K562 (cell line): ENCODE results near the gene PPP4C.

Source experiments
- CREB1 ChIP-seq, 2 experiments: sonication (generic) in 1 of 2; formaldehyde crosslinking in 1 of 2; IDR thresholded peaks; 2 replicates each; pipeline versions ENCODE4 v1.6.1 to v1.8.0; 2012 to 2022; ENCODE audit warnings: inconsistent platforms in 1 of 2, mild to moderate bottlenecking in 1 of 2, missing genetic modification reagents in 1 of 2, moderate library complexity in 1 of 2
- EP300 ChIP-seq: IDR thresholded peaks from 2 replicates; pipeline ENCODE4 v1.6.1; 2012; ENCODE audit warnings: low read length, improper control_type of control experiment
- MIER1 ChIP-seq: fragments of 450-650 bp; IDR thresholded peaks from 2 replicates; pipeline ENCODE4 v1.6.1; 2016; ENCODE audit warnings: antibody characterized with exemption, mild to moderate bottlenecking, low read depth
- RCOR1 ChIP-seq, 2 experiments: IDR thresholded peaks; 2 replicates each; pipeline ENCODE4 v1.6.1; 2012; ENCODE audit warnings: low read depth in 2 of 2, low read length in 2 of 2, borderline replicate concordance in 1 of 2, improper control_type of control experiment in 1 of 2

DNA sequence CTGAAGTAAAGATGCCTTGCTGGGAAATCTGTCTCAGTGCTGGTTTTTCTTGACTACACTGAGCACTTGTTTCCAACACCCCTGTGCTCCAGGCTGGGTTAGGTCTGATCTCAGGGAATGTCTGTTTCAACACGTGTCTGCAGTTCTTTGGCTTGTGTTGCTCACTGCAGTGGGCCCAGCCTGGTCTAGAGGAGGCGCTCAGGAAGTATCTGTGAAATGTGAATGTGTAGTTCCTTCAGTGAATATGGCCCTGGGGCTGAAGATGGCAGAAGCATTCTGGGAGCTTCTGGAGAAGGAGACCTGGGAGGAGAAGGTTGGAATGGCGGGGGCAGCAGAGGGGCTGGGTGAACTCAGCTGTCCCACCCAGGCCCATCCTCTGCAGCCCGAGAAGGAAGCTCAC is 28.3 kb downstream of the PPP4C start:
- TF ChIP-seq CREB1 (IDR thresholded peaks at IDR 0.05), result no peak
- no peak for TF ChIP-seq CREB1 (CRISPR knock-in tag; IDR thresholded peaks at IDR 0.05)
- no peak for TF ChIP-seq MIER1
- TF ChIP-seq EP300, result no peak
- no peak for TF ChIP-seq RCOR1 (IDR thresholded peaks at IDR 0.05; ENCODE audit: borderline replicate concordance in 1 of 2, low read depth in 2 of 2, low read length in 2 of 2)
